M059J (cell line): ENCODE data around the gene MASTL. TPM values are rescaled to one million over a fixed set of nuclear protein-coding genes. Genes with fewer than 3 reads are reported as not detected.

Experiments
- DNase-seq: peaks from one replicate; pipeline ENCODE4 v3.0.0-alpha.2; 2012; ENCODE audit warnings: low read depth
- total RNA-seq: library from RNA; depleted of rRNA; stranded (reverse); fragments of >200 nt; shearing (Covaris generic); gene quantifications from 2 replicates; pipeline ENCODE4 v1.2.3, GENCODE V29; 2014; rRNA removed

The MASTL gene
- total RNA-seq, 1 experiment from 2014 or later: 26.1 TPM

GRCh38 chr10:27225011-27225590 is 69.9 kb downstream of the MASTL start:
- DNase-seq: no peak

DNA sequence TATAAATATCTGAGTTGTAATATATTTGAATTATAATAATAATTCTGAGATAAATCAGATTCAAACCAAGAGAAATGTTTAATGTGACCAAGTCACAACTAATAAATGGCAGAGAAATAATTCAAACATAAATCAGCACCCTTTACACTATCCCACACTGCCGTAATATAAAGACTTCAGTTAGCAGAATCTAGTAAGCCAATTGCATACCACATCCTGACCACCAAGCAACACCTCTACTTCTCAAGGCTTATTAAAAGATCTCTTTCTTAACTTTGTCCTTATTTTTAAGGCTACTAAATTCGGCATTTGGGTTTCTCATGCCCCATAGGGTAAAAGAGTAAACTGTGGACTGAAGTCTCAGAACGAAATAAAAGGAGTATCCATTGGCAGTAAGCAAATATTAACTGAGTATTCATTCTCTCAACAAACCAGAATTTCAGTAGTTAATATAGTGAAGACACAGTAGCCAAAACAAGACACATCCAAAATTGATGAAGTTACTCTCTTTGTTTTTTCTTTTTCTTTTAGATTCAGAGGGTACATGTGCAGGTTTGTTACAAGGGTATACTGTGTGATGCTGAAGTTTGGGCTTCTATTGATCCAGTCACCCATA is 70.6 kb downstream of the MASTL start:
- DNase-seq: no peak

GRCh38 chr10:27230022-27230421 is 74.9 kb downstream of the MASTL start:
- DNase-seq: no peak

GRCh38 chr10:27235706-27236105 is 80.6 kb downstream of the MASTL start:
- DNase-seq: no peak

Other genes starting within 250 kb of the MASTL start
- 2.9 and 4.8 TPM in 2 replicates for gene ANKRD26, start 54.9 kb upstream of the MASTL start, total RNA-seq
- gene YME1L1, start 968 bp upstream of the MASTL start, total RNA-seq: 55.8 and 81.1 TPM in 2 replicates
- gene ACBD5, start 85.4 kb downstream of the MASTL start, total RNA-seq: 9.4 and 16.3 TPM in 2 replicates